ENCODE data around the gene SNRNP25. TPM values are rescaled to one million over a fixed set of nuclear protein-coding genes. Genes with fewer than 3 reads are reported as not detected.

SNRNP25 gene
- total and polyA plus RNA-seq, 2 experiments from 2014 or later, result 12.1 to 31.5 TPM

DNA sequence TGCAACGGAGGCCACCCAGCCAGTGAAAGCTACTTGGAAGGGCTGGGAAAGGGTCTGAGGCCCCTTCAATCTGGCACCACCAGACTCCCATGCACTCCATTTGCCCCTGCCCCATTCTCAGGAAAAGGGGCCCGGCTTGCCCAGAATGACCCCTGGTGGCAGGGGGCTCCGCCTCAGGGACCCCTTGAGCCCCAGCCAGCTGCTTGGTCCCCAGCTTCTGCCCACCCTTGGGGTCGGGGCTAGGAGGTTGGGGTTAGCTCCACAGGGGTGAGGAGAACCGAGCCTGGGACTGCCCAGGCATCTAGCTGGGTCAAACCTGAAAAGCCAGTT, 17.5 kb downstream of the SNRNP25 start:
- Histone ChIP-seq H3K36me3 (ENCODE audit: low read depth) (no peaks in the 10 kb centered on the region), H3K9ac (peak overlapping the region; percentile 86), H3K4me1 (ENCODE audit: insufficient read depth) (peaks cover 35% of the 10 kb centered on the region), H3F3A (ENCODE audit: insufficient read depth) (peaks cover 12% of the 10 kb centered on the region; the same call in 1 of the 2 replicates), H3K9me3 (ENCODE audit: low read depth) (no peaks in the 10 kb centered on the region), H3K79me2 (ENCODE audit: insufficient read depth) (peaks cover 56% of the 10 kb centered on the region), H3K4me3 (peak overlapping the region; percentile 83), H3K9me2 (ENCODE audit: insufficient read depth) (no peaks in the 10 kb centered on the region), H3K27me3 (replicated peaks; ENCODE audit: insufficient read depth) (no peaks in the 10 kb centered on the region), H3K27ac (peak overlapping the region; percentile 66), H3K4me2 (ENCODE audit: unreplicated experiment) (peak overlapping the region; percentile 80), H4K20me1 (ENCODE audit: insufficient read depth) (no peaks in the 10 kb centered on the region), H2AFZ (no peak overlapping the region)
- 27 to 28% methylated on average over 5 of the region's 5 CpGs for WGBS, 2 experiments (ENCODE audit: low coverage in 1 of 2, low lambda C conversion rate in 2 of 2, missing lambda C conversion rate in 2 of 2)
- TF ChIP-seq EZH2phosphoT487 (IDR thresholded peaks at IDR 0.05; ENCODE audit: insufficient read depth, low read depth) (no peak), EZH2 (IDR thresholded peaks at IDR 0.05; ENCODE audit: insufficient read depth, poor library complexity, severe bottlenecking) (no peak)
- DNase-seq, result no peak
- in situ Hi-C loops (cut with MboI), result no loop called here

DNA sequence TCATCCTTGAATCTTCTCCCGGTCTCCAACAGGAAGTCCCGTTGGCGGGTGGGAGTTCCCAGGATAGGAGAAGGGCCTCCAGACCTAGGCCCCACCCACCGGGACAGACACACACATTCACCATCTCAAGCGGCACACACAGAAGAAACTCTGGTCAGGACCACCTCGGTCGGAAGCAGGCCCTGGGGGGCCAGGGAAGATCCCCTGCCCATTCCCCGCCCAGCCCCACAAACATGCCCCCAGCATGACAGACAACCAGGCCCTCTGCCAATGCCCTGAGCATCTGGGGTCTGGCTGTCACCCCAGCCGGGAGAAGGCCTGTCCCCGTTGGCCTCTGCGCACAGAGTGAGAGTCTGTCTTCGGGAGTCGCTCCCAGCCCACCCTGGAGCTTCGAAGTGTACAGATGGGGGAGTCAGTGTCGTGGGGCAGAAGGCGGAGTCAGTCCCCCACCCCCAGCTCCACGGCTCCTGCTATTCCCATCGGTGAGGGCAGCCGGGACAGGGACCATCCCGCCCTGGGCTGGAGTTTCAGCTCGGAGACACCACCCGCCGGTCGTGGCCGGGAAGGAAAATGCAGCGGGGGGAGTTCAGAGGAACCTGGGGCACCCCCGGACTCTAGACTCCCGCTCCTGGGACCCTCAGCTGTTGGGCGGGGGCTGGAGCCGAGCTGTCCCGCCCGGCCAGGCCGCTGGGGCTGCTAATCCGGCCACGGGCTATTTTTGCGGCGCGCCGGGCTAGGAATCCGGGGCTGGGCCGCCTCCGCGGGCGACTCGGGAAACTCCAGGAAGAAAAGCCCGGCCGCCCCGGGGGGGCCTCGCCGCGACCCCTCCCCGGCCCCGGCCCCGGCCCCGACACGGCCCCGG, 18.1 kb downstream of the SNRNP25 start:
- peak; percentile 91 for DNase-seq
- Histone ChIP-seq H4K20me1 (ENCODE audit: insufficient read depth) (no peaks in the 10 kb centered on the region), H3F3A (ENCODE audit: insufficient read depth) (peaks cover 17% of the 10 kb centered on the region), H3K36me3 (ENCODE audit: low read depth) (no peaks in the 10 kb centered on the region), H3K9me2 (ENCODE audit: insufficient read depth) (no peaks in the 10 kb centered on the region), H3K27me3 (replicated peaks; ENCODE audit: insufficient read depth) (no peaks in the 10 kb centered on the region), H3K9ac (peak overlapping the region; percentile 86), H2AFZ (peak overlapping the region; percentile 16), H3K9me3 (ENCODE audit: low read depth) (no peaks in the 10 kb centered on the region), H3K4me1 (ENCODE audit: insufficient read depth) (peaks cover 41% of the 10 kb centered on the region), H3K4me3 (peak overlapping the region; percentile 83), H3K27ac (peak overlapping the region; percentile 66), H3K79me2 (ENCODE audit: insufficient read depth) (peaks cover 50% of the 10 kb centered on the region), H3K4me2 (ENCODE audit: unreplicated experiment) (peak overlapping the region; percentile 80)
- no peak for TF ChIP-seq EZH2 (IDR thresholded peaks at IDR 0.05; ENCODE audit: insufficient read depth, poor library complexity, severe bottlenecking)
- TF ChIP-seq EZH2phosphoT487 (IDR thresholded peaks at IDR 0.05; ENCODE audit: insufficient read depth, low read depth), result no peak
- WGBS, 2 experiments (ENCODE audit: low coverage in 1 of 2, low lambda C conversion rate in 2 of 2, missing lambda C conversion rate in 2 of 2), result 0 to 3% methylated on average over 24 to 29 of the region's 57 CpGs
- in situ Hi-C loops (cut with MboI), result no loop called here

DNA sequence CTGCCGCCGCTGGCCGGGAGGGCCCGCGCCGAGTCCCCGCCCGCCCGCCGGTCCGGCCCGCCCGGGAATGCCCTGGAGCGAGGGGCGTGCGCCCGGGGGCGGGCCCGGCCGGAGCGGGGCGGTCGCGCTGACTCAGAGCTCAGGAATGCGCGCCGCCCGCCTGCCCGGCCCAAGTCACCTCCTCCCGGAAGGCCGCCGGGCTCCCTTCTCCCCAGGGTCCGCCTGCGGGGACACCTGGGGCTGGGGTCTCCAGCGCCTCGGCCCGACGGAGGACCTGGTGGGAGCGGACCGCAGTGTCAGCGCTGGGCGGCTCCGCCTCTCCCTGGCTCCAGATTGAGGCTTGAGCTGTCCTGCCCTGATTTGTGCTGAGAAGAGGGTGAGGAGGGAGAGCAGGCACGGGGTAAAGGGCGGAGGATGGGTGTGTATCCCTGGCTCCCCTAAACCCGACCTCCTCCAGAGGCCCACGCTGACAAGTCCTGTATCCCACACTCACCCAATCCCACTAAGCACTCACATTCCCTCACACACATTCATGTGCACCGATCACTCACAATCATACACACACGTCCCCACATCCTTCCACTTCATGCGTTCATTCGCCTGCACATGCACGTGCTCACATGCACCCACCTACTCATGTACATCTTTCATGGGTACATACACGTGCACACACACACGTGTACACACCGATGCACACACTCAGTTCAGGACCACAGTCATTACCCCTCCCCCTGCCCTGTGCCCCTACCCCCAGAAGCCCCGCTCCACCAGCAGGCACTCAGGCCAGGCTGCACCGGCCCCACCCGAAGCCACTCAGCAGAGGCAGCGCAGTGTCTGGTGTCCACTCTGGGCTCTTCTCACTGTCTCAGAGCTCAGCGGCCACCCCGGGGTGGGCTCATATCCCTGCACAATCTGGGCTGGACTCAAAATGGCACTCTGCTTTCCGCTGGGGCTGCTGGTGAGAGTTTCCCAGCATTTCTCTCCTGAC, 19.2 kb downstream of the SNRNP25 start, which contains the start of gene RHBDF1:
Gene RHBDF1, minus strand, starts transcription at position 71 of the 988 bp plus-strand sequence. CDS start 7,616 bp downstream, outside the sequence.
- peak within 1 kb of the TSS; percentile 83 for H3K4me3 ChIP-seq
- TF ChIP-seq EZH2phosphoT487 (IDR thresholded peaks at IDR 0.05; ENCODE audit: insufficient read depth, low read depth) (no peak), EZH2 (IDR thresholded peaks at IDR 0.05; ENCODE audit: insufficient read depth, poor library complexity, severe bottlenecking) (no peak)
- no peaks in the 10 kb centered on the region for H3K9me2 ChIP-seq (ENCODE audit: insufficient read depth)
- H3K27ac ChIP-seq, result peak within 1 kb of the TSS; percentile 66
- peak; percentile 80 for DNase-seq
- no peaks in the 10 kb centered on the region for H3K9me3 ChIP-seq (ENCODE audit: low read depth)
- in situ Hi-C loops (cut with MboI), result no loop called here
- H3K36me3 ChIP-seq (ENCODE audit: low read depth), result no peaks in the 10 kb centered on the region
- no peaks in the 10 kb centered on the region for H3K27me3 ChIP-seq (replicated peaks; ENCODE audit: insufficient read depth)
- H3K9ac ChIP-seq, result peak within 1 kb of the TSS; percentile 86
- peaks cover 22% of the 10 kb centered on the region for H3F3A ChIP-seq (ENCODE audit: insufficient read depth)
- peak within 1 kb of the TSS; percentile 38 for H2AFZ ChIP-seq
- no peaks in the 10 kb centered on the region for H4K20me1 ChIP-seq (ENCODE audit: insufficient read depth)
- WGBS, 2 experiments (ENCODE audit: low coverage in 1 of 2, low lambda C conversion rate in 2 of 2, missing lambda C conversion rate in 2 of 2), result 25 to 29% methylated on average over 39 of the region's 62 CpGs
- peak within 1 kb of the TSS; percentile 80 for H3K4me2 ChIP-seq (ENCODE audit: unreplicated experiment)
- H3K4me1 ChIP-seq (ENCODE audit: insufficient read depth), result peaks cover 46% of the 10 kb centered on the region
- H3K79me2 ChIP-seq (ENCODE audit: insufficient read depth), result peaks cover 39% of the 10 kb centered on the region

DNA sequence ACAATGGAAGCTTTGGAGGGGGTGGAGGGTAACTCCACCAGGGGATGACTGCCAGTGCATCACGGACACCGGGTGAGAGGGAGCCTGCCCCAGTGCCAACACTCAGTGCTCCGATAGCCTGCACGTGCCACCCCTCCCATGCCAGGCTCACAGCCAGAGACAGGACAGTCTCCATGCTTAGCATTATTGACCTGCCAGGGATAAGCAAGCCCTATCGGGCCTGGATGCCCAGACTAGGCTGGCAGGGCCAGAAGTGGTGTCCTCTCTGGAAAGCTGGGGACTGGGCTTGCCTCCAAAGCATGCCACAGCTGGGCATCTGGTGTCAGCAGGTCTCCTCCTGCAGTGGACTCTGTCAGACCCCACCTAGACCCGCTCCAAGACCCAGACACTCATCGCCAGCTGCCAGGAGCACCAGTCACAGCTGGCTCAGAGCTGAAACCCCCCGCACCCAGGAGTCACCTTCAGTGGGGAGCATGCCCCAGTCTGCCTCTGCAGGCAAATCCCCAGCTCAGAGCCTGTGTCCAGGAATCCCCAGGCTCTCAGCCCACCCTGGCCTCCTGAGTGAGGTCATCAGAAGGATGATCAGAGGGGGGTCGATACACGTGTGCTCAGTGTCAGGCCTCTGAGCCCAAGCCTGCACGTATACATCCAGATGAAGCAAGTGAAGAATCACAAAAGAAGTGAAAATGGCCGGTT, 20.6 kb downstream of the SNRNP25 start:
- no peak for TF ChIP-seq EZH2 (IDR thresholded peaks at IDR 0.05; ENCODE audit: insufficient read depth, poor library complexity, severe bottlenecking)
- TF ChIP-seq EZH2phosphoT487 (IDR thresholded peaks at IDR 0.05; ENCODE audit: insufficient read depth, low read depth), result no peak
- no peak for DNase-seq
- Histone ChIP-seq H3K9ac (no peak overlapping the region), H3K79me2 (ENCODE audit: insufficient read depth) (peaks cover 34% of the 10 kb centered on the region), H3K4me3 (no peak overlapping the region), H3K9me3 (ENCODE audit: low read depth) (no peaks in the 10 kb centered on the region), H3F3A (ENCODE audit: insufficient read depth) (peaks cover 22% of the 10 kb centered on the region), H4K20me1 (ENCODE audit: insufficient read depth) (no peaks in the 10 kb centered on the region), H3K27me3 (replicated peaks; ENCODE audit: insufficient read depth) (no peaks in the 10 kb centered on the region), H3K4me2 (ENCODE audit: unreplicated experiment) (no peak overlapping the region), H3K36me3 (ENCODE audit: low read depth) (no peaks in the 10 kb centered on the region), H3K9me2 (ENCODE audit: insufficient read depth) (no peaks in the 10 kb centered on the region), H3K27ac (no peak overlapping the region), H3K4me1 (ENCODE audit: insufficient read depth) (peaks cover 42% of the 10 kb centered on the region), H2AFZ (no peak overlapping the region)
- WGBS, 2 experiments (ENCODE audit: low coverage in 1 of 2, low lambda C conversion rate in 2 of 2, missing lambda C conversion rate in 2 of 2), result 55 to 64% methylated on average over 10 to 12 of the region's 12 CpGs
- in situ Hi-C loops (cut with MboI), result no loop called here
